Sigmoid colon (tissue), 4 donors: ENCODE results near the gene MGMT.

ENCODE experiments used
- POLR2AphosphoS5 ChIP-seq, 4 donors: sonication (generic); formaldehyde crosslinking; IDR thresholded peaks; one replicate each; pipeline ENCODE4 v1.6.1; 2017; ENCODE audit warnings: antibody characterized with exemption in 4 of 4
- TF ChIP-seq, protein P1 (sequence below), 4 experiments: fragments of 450-650 bp in 3 of 4; fragments of 200-600 bp in 1 of 4; IDR thresholded peaks; one replicate each; pipeline ENCODE4 v1.5.1; 2016 to 2019; ENCODE audit warnings: antibody characterized with exemption in 4 of 4, mild to moderate bottlenecking in 3 of 4, moderate library complexity in 2 of 4

DNA sequence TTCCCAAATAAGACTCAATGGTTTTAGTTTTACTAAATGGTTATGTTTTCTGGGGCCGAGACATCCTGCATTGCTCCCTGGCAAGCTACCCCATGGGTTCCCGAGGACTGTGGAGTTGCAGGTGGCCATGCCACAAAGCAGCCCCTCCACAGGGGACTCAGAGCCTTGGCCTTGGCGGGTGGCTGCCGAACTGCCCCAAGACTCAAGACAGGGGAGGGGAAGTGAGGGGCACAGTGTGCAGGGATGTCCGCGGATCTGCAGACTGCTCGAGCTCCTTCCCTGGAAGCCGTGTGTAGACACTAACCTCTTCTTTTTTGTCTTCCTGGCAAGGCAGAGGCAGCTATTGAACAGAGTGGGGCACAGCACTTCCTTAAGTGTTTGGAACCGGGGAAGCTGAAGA is 342.4 kb downstream of the MGMT start:
- TF ChIP-seq POLR2AphosphoS5 (IDR thresholded peaks at IDR 0.05), result no peak
- TF ChIP-seq, protein P1, sequence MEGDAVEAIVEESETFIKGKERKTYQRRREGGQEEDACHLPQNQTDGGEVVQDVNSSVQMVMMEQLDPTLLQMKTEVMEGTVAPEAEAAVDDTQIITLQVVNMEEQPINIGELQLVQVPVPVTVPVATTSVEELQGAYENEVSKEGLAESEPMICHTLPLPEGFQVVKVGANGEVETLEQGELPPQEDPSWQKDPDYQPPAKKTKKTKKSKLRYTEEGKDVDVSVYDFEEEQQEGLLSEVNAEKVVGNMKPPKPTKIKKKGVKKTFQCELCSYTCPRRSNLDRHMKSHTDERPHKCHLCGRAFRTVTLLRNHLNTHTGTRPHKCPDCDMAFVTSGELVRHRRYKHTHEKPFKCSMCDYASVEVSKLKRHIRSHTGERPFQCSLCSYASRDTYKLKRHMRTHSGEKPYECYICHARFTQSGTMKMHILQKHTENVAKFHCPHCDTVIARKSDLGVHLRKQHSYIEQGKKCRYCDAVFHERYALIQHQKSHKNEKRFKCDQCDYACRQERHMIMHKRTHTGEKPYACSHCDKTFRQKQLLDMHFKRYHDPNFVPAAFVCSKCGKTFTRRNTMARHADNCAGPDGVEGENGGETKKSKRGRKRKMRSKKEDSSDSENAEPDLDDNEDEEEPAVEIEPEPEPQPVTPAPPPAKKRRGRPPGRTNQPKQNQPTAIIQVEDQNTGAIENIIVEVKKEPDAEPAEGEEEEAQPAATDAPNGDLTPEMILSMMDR (IDR thresholded peaks at IDR 0.05), result no peak
